HG02610 (cell line): Measurements from ENCODE around the gene ARHGAP8.
"Not testable (repeated sequence)": the region's sequence is repeated elsewhere in the genome, so short reads cannot be mapped to it uniquely, and the experiment has no call there.

Experiments used
- ATAC-seq: cut with Tn5 transposase; IDR thresholded peaks from one replicate; pipeline ENCODE4 v1.9.1; 2021; ENCODE audit warnings: mild to moderate bottlenecking, moderate library complexity; ENCODE audit not compliant: unreplicated experiment

Gene ARHGAP8

GRCh38 chr22:44848791-44849420, 96.5 kb downstream of the ARHGAP8 start:
- ATAC-seq, result no peak

GRCh38 chr22:44850946-44851345, 98.6 kb downstream of the ARHGAP8 start:
- no peak for ATAC-seq

GRCh38 chr22:44854641-44855040, 102.3 kb downstream of the ARHGAP8 start:
- ATAC-seq, result not testable (repeated sequence)

GRCh38 chr22:44855855-44856254, 103.5 kb downstream of the ARHGAP8 start:
- no peak for ATAC-seq

GRCh38 chr22:44858819-44859218, 106.4 kb downstream of the ARHGAP8 start:
- not testable (repeated sequence) for ATAC-seq

- no peak for ATAC-seq
Observed at GRCh38 chr22:44859641-44860040, 107.3 kb downstream of the ARHGAP8 start.

GRCh38 chr22:44860311-44860710, 107.9 kb downstream of the ARHGAP8 start:
- ATAC-seq, result no peak

GRCh38 chr22:44861245-44861644, 108.9 kb downstream of the ARHGAP8 start:
- no peak for ATAC-seq

- ATAC-seq, result no peak
Observed at GRCh38 chr22:44862281-44862680, 109.9 kb downstream of the ARHGAP8 start.

- no peak for ATAC-seq
Observed at GRCh38 chr22:44862981-44863860, 110.8 kb downstream of the ARHGAP8 start.

GRCh38 chr22:44865193-44866057, 113.0 kb downstream of the ARHGAP8 start:
- ATAC-seq, result no peak

GRCh38 chr22:44869196-44869595, 116.8 kb downstream of the ARHGAP8 start:
- ATAC-seq, result no peak

- no peak for ATAC-seq
Observed at GRCh38 chr22:44870021-44870420, 117.6 kb downstream of the ARHGAP8 start.

- ATAC-seq, result no peak
Observed at GRCh38 chr22:44871782-44872181, 119.4 kb downstream of the ARHGAP8 start.

- no peak for ATAC-seq
Observed at GRCh38 chr22:44876921-44877320, 124.5 kb downstream of the ARHGAP8 start.

- no peak for ATAC-seq
Observed at GRCh38 chr22:44878483-44879300, 126.3 kb downstream of the ARHGAP8 start.

GRCh38 chr22:44879301-44879680, 126.9 kb downstream of the ARHGAP8 start:
- ATAC-seq, result no peak

- ATAC-seq, result no peak
Observed at GRCh38 chr22:44880610-44881290, 128.4 kb downstream of the ARHGAP8 start.

- ATAC-seq, result no peak
Observed at GRCh38 chr22:44881624-44882023, 129.2 kb downstream of the ARHGAP8 start.
